Measurements from ENCODE around the gene RERE.

DNA sequence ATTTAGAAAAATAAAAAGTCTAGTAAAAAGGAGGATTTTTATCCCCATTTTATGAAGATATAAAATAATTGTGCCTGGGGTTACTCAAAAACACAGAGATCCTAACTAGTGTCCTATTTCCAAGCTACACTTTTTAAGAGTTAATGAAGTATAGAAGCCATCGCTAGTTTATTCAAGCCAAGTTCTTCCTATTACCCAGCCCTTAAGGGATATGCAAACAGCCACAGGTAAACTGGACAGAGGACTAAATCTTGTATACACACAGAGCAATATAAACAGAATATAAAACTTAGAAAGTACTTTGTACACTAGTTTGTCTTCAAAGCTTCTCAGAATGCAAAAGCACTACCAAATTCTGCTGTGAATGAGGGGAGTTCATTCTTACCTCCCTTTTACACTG lies 111.1 kb downstream of the RERE start:
- TF ChIP-seq, protein P1, sequence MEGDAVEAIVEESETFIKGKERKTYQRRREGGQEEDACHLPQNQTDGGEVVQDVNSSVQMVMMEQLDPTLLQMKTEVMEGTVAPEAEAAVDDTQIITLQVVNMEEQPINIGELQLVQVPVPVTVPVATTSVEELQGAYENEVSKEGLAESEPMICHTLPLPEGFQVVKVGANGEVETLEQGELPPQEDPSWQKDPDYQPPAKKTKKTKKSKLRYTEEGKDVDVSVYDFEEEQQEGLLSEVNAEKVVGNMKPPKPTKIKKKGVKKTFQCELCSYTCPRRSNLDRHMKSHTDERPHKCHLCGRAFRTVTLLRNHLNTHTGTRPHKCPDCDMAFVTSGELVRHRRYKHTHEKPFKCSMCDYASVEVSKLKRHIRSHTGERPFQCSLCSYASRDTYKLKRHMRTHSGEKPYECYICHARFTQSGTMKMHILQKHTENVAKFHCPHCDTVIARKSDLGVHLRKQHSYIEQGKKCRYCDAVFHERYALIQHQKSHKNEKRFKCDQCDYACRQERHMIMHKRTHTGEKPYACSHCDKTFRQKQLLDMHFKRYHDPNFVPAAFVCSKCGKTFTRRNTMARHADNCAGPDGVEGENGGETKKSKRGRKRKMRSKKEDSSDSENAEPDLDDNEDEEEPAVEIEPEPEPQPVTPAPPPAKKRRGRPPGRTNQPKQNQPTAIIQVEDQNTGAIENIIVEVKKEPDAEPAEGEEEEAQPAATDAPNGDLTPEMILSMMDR (IDR thresholded peaks at IDR 0.05; ENCODE audit: insufficient read depth, low read depth, low read length) = no peak
- no peak for TF ChIP-seq EZH2 (IDR thresholded peaks at IDR 0.05; ENCODE audit: insufficient read depth, low read length)
